K562 (cell line): ENCODE data around the gene MINDY4B.

Experiments
- GATAD2B ChIP-seq: fragments of 450-650 bp; IDR thresholded peaks from 2 replicates; pipeline ENCODE4 v1.6.1; 2017; ENCODE audit warnings: mild to moderate bottlenecking, borderline replicate concordance
- IRF2 ChIP-seq: sonication (generic); formaldehyde crosslinking; IDR thresholded peaks from 2 replicates; pipeline ENCODE4 v1.8.1; 2022; ENCODE audit warnings: mild to moderate bottlenecking, missing genetic modification reagents
- SMC3 ChIP-seq: conservative IDR thresholded peaks from 2 replicates; pipeline ENCODE4 v1.6.1; 2011; ENCODE audit warnings: low read depth, low read length, improper control_type of control experiment; ENCODE audit not compliant: insufficient read depth
- TF ChIP-seq, protein P1 (sequence below): sonication (generic); formaldehyde crosslinking; IDR thresholded peaks from 2 replicates; pipeline ENCODE4 v1.8.1; 2022; ENCODE audit warnings: missing genetic modification reagents
- TF ChIP-seq, protein P2 (sequence below), 2 experiments: fragments of 450-650 bp; formaldehyde crosslinking in 1 of 2; IDR thresholded peaks; 2 replicates each; pipeline versions ENCODE4 v1.4.0 to v1.6.1; 2014 to 2020; ENCODE audit warnings: mild to moderate bottlenecking in 2 of 2, borderline replicate concordance in 1 of 2, low read depth in 1 of 2
- TF ChIP-seq, protein P3 (sequence below), 3 experiments: IDR thresholded peaks in 2 of 3; conservative IDR thresholded peaks in 1 of 3; 2 replicates each; pipeline ENCODE4 v1.5.1; 2011 to 2012; ENCODE audit warnings: low read length in 3 of 3, mild to moderate bottlenecking in 3 of 3, control low read depth in 2 of 3, improper control_type of control experiment in 1 of 3, inconsistent platforms in 1 of 3, low read depth in 1 of 3, mixed read lengths in 1 of 3, moderate library complexity in 1 of 3; ENCODE audit not compliant: insufficient read depth in 2 of 3

DNA sequence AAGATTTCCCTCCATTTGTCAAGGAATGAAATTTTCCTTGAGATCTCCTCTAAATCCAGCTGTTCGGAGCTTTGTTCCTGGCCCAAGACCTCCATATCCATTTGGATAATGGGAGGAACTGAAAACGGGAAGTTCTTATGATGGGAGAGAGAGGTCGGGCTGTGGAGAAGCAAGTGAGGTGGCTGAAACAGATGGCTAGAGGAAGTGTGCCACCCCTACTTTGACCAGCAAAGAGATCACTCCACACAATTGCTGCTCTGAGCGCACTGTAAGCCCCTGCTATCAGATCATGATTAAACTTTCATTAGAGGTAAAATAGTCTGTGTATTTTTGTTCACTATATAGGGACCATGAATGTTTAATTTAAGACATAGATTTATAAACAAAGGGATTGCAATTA is at the start of gene MINDY4B:
- TF ChIP-seq, protein P1, sequence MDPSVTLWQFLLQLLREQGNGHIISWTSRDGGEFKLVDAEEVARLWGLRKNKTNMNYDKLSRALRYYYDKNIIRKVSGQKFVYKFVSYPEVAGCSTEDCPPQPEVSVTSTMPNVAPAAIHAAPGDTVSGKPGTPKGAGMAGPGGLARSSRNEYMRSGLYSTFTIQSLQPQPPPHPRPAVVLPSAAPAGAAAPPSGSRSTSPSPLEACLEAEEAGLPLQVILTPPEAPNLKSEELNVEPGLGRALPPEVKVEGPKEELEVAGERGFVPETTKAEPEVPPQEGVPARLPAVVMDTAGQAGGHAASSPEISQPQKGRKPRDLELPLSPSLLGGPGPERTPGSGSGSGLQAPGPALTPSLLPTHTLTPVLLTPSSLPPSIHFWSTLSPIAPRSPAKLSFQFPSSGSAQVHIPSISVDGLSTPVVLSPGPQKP (CRISPR knock-in tag) = no peak
- TF ChIP-seq, protein P2, sequence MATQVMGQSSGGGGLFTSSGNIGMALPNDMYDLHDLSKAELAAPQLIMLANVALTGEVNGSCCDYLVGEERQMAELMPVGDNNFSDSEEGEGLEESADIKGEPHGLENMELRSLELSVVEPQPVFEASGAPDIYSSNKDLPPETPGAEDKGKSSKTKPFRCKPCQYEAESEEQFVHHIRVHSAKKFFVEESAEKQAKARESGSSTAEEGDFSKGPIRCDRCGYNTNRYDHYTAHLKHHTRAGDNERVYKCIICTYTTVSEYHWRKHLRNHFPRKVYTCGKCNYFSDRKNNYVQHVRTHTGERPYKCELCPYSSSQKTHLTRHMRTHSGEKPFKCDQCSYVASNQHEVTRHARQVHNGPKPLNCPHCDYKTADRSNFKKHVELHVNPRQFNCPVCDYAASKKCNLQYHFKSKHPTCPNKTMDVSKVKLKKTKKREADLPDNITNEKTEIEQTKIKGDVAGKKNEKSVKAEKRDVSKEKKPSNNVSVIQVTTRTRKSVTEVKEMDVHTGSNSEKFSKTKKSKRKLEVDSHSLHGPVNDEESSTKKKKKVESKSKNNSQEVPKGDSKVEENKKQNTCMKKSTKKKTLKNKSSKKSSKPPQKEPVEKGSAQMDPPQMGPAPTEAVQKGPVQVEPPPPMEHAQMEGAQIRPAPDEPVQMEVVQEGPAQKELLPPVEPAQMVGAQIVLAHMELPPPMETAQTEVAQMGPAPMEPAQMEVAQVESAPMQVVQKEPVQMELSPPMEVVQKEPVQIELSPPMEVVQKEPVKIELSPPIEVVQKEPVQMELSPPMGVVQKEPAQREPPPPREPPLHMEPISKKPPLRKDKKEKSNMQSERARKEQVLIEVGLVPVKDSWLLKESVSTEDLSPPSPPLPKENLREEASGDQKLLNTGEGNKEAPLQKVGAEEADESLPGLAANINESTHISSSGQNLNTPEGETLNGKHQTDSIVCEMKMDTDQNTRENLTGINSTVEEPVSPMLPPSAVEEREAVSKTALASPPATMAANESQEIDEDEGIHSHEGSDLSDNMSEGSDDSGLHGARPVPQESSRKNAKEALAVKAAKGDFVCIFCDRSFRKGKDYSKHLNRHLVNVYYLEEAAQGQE (IDR thresholded peaks at IDR 0.05; ENCODE audit: borderline replicate concordance) = no peak
- TF ChIP-seq, protein P2 (CRISPR knock-in tag; IDR thresholded peaks at IDR 0.05; ENCODE audit: low read depth) = no peak
- no peak for TF ChIP-seq SMC3
- no peak for TF ChIP-seq GATAD2B
- no peak for TF ChIP-seq IRF2
- TF ChIP-seq, protein P3, sequence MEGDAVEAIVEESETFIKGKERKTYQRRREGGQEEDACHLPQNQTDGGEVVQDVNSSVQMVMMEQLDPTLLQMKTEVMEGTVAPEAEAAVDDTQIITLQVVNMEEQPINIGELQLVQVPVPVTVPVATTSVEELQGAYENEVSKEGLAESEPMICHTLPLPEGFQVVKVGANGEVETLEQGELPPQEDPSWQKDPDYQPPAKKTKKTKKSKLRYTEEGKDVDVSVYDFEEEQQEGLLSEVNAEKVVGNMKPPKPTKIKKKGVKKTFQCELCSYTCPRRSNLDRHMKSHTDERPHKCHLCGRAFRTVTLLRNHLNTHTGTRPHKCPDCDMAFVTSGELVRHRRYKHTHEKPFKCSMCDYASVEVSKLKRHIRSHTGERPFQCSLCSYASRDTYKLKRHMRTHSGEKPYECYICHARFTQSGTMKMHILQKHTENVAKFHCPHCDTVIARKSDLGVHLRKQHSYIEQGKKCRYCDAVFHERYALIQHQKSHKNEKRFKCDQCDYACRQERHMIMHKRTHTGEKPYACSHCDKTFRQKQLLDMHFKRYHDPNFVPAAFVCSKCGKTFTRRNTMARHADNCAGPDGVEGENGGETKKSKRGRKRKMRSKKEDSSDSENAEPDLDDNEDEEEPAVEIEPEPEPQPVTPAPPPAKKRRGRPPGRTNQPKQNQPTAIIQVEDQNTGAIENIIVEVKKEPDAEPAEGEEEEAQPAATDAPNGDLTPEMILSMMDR (IDR thresholded peaks at IDR 0.05 in 2 of 3, conservative IDR thresholded peaks at IDR 0.05 in 1 of 3; ENCODE audit: insufficient read depth in 2 of 3, low read depth in 1 of 3, low read length in 3 of 3) = no peak
